GM23338 (cell line): ENCODE data around the gene LCE6A. TPM values are rescaled to one million over a fixed set of nuclear protein-coding genes. Genes with fewer than 3 reads are reported as not detected.

ENCODE experiments used
- ATAC-seq: fragments of 200-7000 bp; cut with Tn5 transposase; 3 replicates; pipeline ENCODE4 v1.9.1; 2020
- DNase-seq: peaks from one replicate; pipeline ENCODE4 v3.0.0-alpha.2; 2015; ENCODE audit warnings: low spot score
- H2AFZ ChIP-seq: fragments of 200-600 bp; sonication (generic); 2 replicates; pipeline ENCODE4 v1.8.0; 2016; ENCODE audit warnings: antibody characterized with exemption, mild to moderate bottlenecking, moderate library complexity
- H3F3A ChIP-seq: fragments of 200-600 bp; sonication (generic); replicated peaks from 2 replicates; pipeline ENCODE4 v1.8.0; 2017; ENCODE audit warnings: antibody characterized with exemption, mixed run types, low read depth
- H3K27ac ChIP-seq: fragments of 200-600 bp; sonication (generic); 2 replicates; pipeline ENCODE4 v1.6.1; 2016; ENCODE audit warnings: low read depth
- H3K27me3 ChIP-seq: fragments of 200-600 bp; sonication (generic); 2 replicates; pipeline ENCODE4 v1.8.0; 2016; ENCODE audit warnings: mild to moderate bottlenecking, mixed run types, moderate library complexity; ENCODE audit not compliant: insufficient read depth
- H3K36me3 ChIP-seq: fragments of 200-600 bp; sonication (generic); 2 replicates; pipeline ENCODE4 v1.8.0; 2016; ENCODE audit warnings: mild to moderate bottlenecking; ENCODE audit not compliant: insufficient read depth
- H3K4me1 ChIP-seq: fragments of 200-600 bp; sonication (generic); 2 replicates; pipeline ENCODE4 v1.8.0; 2016; ENCODE audit warnings: mild to moderate bottlenecking, moderate library complexity; ENCODE audit not compliant: insufficient read depth
- H3K4me2 ChIP-seq: fragments of 200-600 bp; sonication (generic); 2 replicates; pipeline ENCODE4 v1.7.1; 2017; ENCODE audit warnings: mixed run types
- H3K4me3 ChIP-seq: fragments of 200-600 bp; sonication (generic); 2 replicates; pipeline ENCODE4 v1.6.1; 2016; ENCODE audit warnings: mixed run types
- H3K79me2 ChIP-seq: fragments of 200-600 bp; sonication (generic); replicated peaks from 2 replicates; pipeline ENCODE4 v1.8.0; 2017; ENCODE audit warnings: mild to moderate bottlenecking; ENCODE audit not compliant: insufficient read depth
- H3K9me2 ChIP-seq: fragments of 200-600 bp; sonication (generic); 2 replicates; pipeline ENCODE4 v1.8.0; 2017; ENCODE audit not compliant: insufficient read depth
- H4K20me1 ChIP-seq: fragments of 200-600 bp; sonication (generic); replicated peaks from 2 replicates; pipeline ENCODE4 v1.8.0; 2017; ENCODE audit warnings: mild to moderate bottlenecking; ENCODE audit not compliant: insufficient read depth
- H3K27ac Mint-ChIP-seq: 2 replicates; pipeline ENCODE4 v1.8.0; 2020; ENCODE audit warnings: inconsistent platforms, mild to moderate bottlenecking, moderate library complexity, mixed read lengths
- H3K27me3 Mint-ChIP-seq: 3 replicates; pipeline ENCODE4 v1.8.0; 2022; ENCODE audit warnings: low read depth, mild to moderate bottlenecking, moderate library complexity, mixed read lengths, inconsistent platforms; ENCODE audit not compliant: insufficient read depth, poor library complexity
- H3K36me3 Mint-ChIP-seq: 3 replicates; pipeline ENCODE4 v1.8.0; 2021; ENCODE audit warnings: low read depth, mild to moderate bottlenecking, inconsistent platforms, moderate library complexity, mixed read lengths
- H3K4me1 Mint-ChIP-seq: 3 replicates; pipeline ENCODE4 v1.8.0; 2020; ENCODE audit warnings: mild to moderate bottlenecking, inconsistent platforms, mixed read lengths
- H3K4me3 Mint-ChIP-seq: 3 replicates; pipeline ENCODE4 v1.8.0; 2021; ENCODE audit warnings: moderate library complexity, mild to moderate bottlenecking, inconsistent platforms, mixed read lengths
- H3K9me3 Mint-ChIP-seq: 3 replicates; pipeline ENCODE4 v1.8.0; 2020; ENCODE audit warnings: moderate library complexity, mild to moderate bottlenecking, inconsistent platforms, mixed read lengths
- CREB1 ChIP-seq: fragments of 250-450 bp; sonication (Bioruptor Pico); IDR thresholded peaks from 2 replicates; pipeline ENCODE4 v1.5.0; 2020; ENCODE audit warnings: low read depth, mild to moderate bottlenecking, moderate library complexity
- EZH2 ChIP-seq: fragments of 200-600 bp; sonication (generic); IDR thresholded peaks from one replicate; pipeline ENCODE4 v1.8.0; 2017; ENCODE audit warnings: antibody characterized with exemption, mild to moderate bottlenecking, low read depth; ENCODE audit not compliant: unreplicated experiment
- EZH2phosphoT487 ChIP-seq: fragments of 200-600 bp; sonication (generic); IDR thresholded peaks from one replicate; pipeline ENCODE4 v1.8.1; 2018; ENCODE audit warnings: antibody characterized with exemption; ENCODE audit not compliant: unreplicated experiment
- JUNB ChIP-seq: IDR thresholded peaks from one replicate; pipeline ENCODE4 v1.6.1; 2016; ENCODE audit warnings: antibody characterized with exemption; ENCODE audit not compliant: unreplicated experiment
- NANOG ChIP-seq: IDR thresholded peaks from 2 replicates; pipeline ENCODE4 v1.6.1; 2016; ENCODE audit warnings: antibody characterized with exemption, borderline replicate concordance
- POLR2AphosphoS5 ChIP-seq: IDR thresholded peaks from 2 replicates; pipeline ENCODE4 v1.6.1; 2016; ENCODE audit warnings: antibody characterized with exemption, low read depth
- STAT1 ChIP-seq: IDR thresholded peaks from one replicate; pipeline ENCODE4 v1.6.1; 2016; ENCODE audit warnings: antibody characterized with exemption; ENCODE audit not compliant: unreplicated experiment
- ZNF114 ChIP-seq: fragments of 250-450 bp; sonication (Bioruptor Pico); IDR thresholded peaks from 2 replicates; pipeline ENCODE4 v1.5.0; 2020; ENCODE audit warnings: mild to moderate bottlenecking, moderate library complexity
- ZNF331 ChIP-seq: fragments of 250-450 bp; sonication (Bioruptor Pico); IDR thresholded peaks from 2 replicates; pipeline ENCODE4 v1.5.0; 2020; ENCODE audit warnings: low read depth, mild to moderate bottlenecking, moderate library complexity
- polyA plus RNA-seq: library from polyadenylated mRNA; unstranded; fragments of >200 nt; fragmentation: Nextera tagmentation; extraction: Ambion mirVana; gene quantifications from 2 replicates; pipeline ENCODE4 v1.2.1, GENCODE V29; 2016
- total RNA-seq: library from RNA; depleted of rRNA; stranded (reverse); fragments of >200 nt; shearing (Covaris generic); gene quantifications from 2 replicates; pipeline ENCODE4 v1.2.3, GENCODE V29; 2014
- TF ChIP-seq, protein P1 (sequence below): IDR thresholded peaks from one replicate; pipeline ENCODE4 v1.6.1; 2018; ENCODE audit warnings: antibody characterized with exemption; ENCODE audit not compliant: unreplicated experiment
- TF ChIP-seq, protein P2 (sequence below): IDR thresholded peaks from 2 replicates; pipeline ENCODE4 v1.6.1; 2016; ENCODE audit warnings: antibody characterized with exemption
- TF ChIP-seq, protein P3 (sequence below): fragments of 250-450 bp; sonication (Bioruptor Pico); IDR thresholded peaks from 2 replicates; pipeline ENCODE4 v1.5.0; 2020; ENCODE audit warnings: mild to moderate bottlenecking, moderate library complexity
- TF ChIP-seq, protein P4 (sequence below), 2 experiments: fragments of 200-600 bp in 1 of 2; sonication (generic) in 1 of 2; conservative IDR thresholded peaks; 2 replicates each; pipeline versions ENCODE4 v1.5.1 to v1.6.1; 2016 to 2017; ENCODE audit warnings: antibody characterized with exemption in 2 of 2, low read depth in 2 of 2, mild to moderate bottlenecking in 2 of 2, moderate library complexity in 1 of 2

The LCE6A gene
- total and polyA plus RNA-seq, 2 experiments from 2014 or later: not detected

DNA sequence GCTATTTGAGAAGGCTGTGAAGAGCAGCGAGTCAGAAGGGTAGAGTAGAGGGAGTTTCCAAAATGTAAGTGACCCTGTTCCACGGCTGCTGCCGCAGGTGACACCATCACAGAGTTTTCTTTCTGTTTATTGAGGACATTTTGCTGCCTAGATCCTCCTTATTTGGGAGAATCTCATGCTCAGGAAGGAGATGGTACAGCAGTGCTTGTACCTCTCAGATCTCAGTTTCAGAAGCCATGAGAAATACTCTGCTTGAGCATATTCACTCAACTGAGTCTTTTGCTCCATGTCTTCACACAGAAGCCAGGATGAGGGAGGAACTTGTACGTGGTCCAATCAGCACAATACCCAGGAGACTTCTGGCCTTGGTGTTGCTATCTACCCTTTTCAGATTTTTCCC, 18.7 kb downstream of the LCE6A start:
- Histone ChIP-seq H4K20me1 (no peaks in the 10 kb centered on the region), H3K4me2 (no peak overlapping the region), H3K4me1 (no peaks in the 10 kb centered on the region), H3K27ac (no peak overlapping the region), H2AFZ (no peak overlapping the region), H3K36me3 (no peaks in the 10 kb centered on the region), H3K9me2 (peaks cover 16% of the 10 kb centered on the region), H3F3A (no peaks in the 10 kb centered on the region), H3K79me2 (no peaks in the 10 kb centered on the region), H3K27me3 (no peaks in the 10 kb centered on the region), H3K4me3 (no peak overlapping the region)
- H3K27ac Mint-ChIP-seq: no peak overlapping the region
- H3K4me1 Mint-ChIP-seq: peaks cover 3% of the 10 kb centered on the region; the same call in 1 of the 3 replicates
- ATAC-seq (no peak), DNase-seq (no peak)
- no peak overlapping the region for H3K4me3 Mint-ChIP-seq
- H3K27me3 Mint-ChIP-seq: no peaks in the 10 kb centered on the region
- TF ChIP-seq STAT1 (no peak), NANOG (no peak), CREB1 (no peak), POLR2AphosphoS5 (no peak), JUNB (no peak), EZH2phosphoT487 (no peak), ZNF114 (CRISPR knock-in tag) (no peak), EZH2 (no peak), ZNF331 (CRISPR knock-in tag) (no peak)
- TF ChIP-seq, protein P1, sequence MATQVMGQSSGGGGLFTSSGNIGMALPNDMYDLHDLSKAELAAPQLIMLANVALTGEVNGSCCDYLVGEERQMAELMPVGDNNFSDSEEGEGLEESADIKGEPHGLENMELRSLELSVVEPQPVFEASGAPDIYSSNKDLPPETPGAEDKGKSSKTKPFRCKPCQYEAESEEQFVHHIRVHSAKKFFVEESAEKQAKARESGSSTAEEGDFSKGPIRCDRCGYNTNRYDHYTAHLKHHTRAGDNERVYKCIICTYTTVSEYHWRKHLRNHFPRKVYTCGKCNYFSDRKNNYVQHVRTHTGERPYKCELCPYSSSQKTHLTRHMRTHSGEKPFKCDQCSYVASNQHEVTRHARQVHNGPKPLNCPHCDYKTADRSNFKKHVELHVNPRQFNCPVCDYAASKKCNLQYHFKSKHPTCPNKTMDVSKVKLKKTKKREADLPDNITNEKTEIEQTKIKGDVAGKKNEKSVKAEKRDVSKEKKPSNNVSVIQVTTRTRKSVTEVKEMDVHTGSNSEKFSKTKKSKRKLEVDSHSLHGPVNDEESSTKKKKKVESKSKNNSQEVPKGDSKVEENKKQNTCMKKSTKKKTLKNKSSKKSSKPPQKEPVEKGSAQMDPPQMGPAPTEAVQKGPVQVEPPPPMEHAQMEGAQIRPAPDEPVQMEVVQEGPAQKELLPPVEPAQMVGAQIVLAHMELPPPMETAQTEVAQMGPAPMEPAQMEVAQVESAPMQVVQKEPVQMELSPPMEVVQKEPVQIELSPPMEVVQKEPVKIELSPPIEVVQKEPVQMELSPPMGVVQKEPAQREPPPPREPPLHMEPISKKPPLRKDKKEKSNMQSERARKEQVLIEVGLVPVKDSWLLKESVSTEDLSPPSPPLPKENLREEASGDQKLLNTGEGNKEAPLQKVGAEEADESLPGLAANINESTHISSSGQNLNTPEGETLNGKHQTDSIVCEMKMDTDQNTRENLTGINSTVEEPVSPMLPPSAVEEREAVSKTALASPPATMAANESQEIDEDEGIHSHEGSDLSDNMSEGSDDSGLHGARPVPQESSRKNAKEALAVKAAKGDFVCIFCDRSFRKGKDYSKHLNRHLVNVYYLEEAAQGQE: no peak
- TF ChIP-seq, protein P2, sequence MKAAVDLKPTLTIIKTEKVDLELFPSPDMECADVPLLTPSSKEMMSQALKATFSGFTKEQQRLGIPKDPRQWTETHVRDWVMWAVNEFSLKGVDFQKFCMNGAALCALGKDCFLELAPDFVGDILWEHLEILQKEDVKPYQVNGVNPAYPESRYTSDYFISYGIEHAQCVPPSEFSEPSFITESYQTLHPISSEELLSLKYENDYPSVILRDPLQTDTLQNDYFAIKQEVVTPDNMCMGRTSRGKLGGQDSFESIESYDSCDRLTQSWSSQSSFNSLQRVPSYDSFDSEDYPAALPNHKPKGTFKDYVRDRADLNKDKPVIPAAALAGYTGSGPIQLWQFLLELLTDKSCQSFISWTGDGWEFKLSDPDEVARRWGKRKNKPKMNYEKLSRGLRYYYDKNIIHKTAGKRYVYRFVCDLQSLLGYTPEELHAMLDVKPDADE: no peak
- TF ChIP-seq, protein P3, sequence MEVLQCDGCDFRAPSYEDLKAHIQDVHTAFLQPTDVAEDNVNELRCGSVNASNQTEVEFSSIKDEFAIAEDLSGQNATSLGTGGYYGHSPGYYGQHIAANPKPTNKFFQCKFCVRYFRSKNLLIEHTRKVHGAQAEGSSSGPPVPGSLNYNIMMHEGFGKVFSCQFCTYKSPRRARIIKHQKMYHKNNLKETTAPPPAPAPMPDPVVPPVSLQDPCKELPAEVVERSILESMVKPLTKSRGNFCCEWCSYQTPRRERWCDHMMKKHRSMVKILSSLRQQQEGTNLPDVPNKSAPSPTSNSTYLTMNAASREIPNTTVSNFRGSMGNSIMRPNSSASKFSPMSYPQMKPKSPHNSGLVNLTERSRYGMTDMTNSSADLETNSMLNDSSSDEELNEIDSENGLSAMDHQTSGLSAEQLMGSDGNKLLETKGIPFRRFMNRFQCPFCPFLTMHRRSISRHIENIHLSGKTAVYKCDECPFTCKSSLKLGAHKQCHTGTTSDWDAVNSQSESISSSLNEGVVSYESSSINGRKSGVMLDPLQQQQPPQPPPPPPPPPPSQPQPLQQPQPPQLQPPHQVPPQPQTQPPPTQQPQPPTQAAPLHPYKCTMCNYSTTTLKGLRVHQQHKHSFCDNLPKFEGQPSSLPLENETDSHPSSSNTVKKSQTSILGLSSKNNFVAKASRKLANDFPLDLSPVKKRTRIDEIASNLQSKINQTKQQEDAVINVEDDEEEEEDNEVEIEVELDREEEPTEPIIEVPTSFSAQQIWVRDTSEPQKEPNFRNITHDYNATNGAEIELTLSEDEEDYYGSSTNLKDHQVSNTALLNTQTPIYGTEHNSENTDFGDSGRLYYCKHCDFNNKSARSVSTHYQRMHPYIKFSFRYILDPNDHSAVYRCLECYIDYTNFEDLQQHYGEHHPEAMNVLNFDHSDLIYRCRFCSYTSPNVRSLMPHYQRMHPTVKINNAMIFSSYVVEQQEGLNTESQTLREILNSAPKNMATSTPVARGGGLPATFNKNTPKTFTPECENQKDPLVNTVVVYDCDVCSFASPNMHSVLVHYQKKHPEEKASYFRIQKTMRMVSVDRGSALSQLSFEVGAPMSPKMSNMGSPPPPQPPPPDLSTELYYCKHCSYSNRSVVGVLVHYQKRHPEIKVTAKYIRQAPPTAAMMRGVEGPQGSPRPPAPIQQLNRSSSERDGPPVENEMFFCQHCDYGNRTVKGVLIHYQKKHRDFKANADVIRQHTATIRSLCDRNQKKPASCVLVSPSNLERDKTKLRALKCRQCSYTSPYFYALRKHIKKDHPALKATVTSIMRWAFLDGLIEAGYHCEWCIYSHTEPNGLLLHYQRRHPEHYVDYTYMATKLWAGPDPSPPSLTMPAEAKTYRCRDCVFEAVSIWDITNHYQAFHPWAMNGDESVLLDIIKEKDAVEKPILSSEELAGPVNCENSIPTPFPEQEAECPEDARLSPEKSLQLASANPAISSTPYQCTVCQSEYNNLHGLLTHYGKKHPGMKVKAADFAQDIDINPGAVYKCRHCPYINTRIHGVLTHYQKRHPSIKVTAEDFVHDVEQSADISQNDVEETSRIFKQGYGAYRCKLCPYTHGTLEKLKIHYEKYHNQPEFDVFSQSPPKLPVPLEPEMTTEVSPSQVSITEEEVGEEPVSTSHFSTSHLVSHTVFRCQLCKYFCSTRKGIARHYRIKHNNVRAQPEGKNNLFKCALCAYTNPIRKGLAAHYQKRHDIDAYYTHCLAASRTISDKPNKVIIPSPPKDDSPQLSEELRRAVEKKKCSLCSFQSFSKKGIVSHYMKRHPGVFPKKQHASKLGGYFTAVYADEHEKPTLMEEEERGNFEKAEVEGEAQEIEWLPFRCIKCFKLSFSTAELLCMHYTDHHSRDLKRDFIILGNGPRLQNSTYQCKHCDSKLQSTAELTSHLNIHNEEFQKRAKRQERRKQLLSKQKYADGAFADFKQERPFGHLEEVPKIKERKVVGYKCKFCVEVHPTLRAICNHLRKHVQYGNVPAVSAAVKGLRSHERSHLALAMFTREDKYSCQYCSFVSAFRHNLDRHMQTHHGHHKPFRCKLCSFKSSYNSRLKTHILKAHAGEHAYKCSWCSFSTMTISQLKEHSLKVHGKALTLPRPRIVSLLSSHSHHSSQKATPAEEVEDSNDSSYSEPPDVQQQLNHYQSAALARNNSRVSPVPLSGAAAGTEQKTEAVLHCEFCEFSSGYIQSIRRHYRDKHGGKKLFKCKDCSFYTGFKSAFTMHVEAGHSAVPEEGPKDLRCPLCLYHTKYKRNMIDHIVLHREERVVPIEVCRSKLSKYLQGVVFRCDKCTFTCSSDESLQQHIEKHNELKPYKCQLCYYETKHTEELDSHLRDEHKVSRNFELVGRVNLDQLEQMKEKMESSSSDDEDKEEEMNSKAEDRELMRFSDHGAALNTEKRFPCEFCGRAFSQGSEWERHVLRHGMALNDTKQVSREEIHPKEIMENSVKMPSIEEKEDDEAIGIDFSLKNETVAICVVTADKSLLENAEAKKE: no peak
- TF ChIP-seq, protein P4, sequence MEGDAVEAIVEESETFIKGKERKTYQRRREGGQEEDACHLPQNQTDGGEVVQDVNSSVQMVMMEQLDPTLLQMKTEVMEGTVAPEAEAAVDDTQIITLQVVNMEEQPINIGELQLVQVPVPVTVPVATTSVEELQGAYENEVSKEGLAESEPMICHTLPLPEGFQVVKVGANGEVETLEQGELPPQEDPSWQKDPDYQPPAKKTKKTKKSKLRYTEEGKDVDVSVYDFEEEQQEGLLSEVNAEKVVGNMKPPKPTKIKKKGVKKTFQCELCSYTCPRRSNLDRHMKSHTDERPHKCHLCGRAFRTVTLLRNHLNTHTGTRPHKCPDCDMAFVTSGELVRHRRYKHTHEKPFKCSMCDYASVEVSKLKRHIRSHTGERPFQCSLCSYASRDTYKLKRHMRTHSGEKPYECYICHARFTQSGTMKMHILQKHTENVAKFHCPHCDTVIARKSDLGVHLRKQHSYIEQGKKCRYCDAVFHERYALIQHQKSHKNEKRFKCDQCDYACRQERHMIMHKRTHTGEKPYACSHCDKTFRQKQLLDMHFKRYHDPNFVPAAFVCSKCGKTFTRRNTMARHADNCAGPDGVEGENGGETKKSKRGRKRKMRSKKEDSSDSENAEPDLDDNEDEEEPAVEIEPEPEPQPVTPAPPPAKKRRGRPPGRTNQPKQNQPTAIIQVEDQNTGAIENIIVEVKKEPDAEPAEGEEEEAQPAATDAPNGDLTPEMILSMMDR (conservative IDR thresholded peaks at IDR 0.05; ENCODE audit: low read depth in 2 of 2): no peak
- H3K9me3 Mint-ChIP-seq: no peaks in the 10 kb centered on the region
- H3K36me3 Mint-ChIP-seq: no peaks in the 10 kb centered on the region
